H1 (cell line): ENCODE results near the gene KIF26B. TPM values are rescaled to one million over a fixed set of nuclear protein-coding genes. Genes with fewer than 3 reads are reported as not detected.

Source experiments
- CTCF ChIA-PET: fragments of 300-600 bp; sonication (Branson Sonifier 250); formaldehyde crosslinking; loops from one replicate; lab custom pipeline; 2021; ENCODE audit not compliant: partially characterized antibody; lab: Charles Lee
- POLR2A ChIA-PET: fragments of 300-600 bp; sonication (Branson Sonifier 250); formaldehyde crosslinking; loops from one replicate; lab custom pipeline; 2021; ENCODE audit warnings: inconsistent platforms; ENCODE audit not compliant: partially characterized antibody; lab: Charles Lee
- DNase-seq, 2 experiments: peaks; one replicate each; pipeline versions ENCODE4 v3.0.0 to v3.0.0-alpha.2; 2010 to 2022; ENCODE audit warnings: low spot score in 2 of 2, low read depth in 1 of 2, mixed read lengths in 1 of 2
- FAIRE-seq: peaks from 2 replicates; lab custom pipeline; 2011; peaks lifted over from hg19 to GRCh38; lab: Jason Lieb, UNC
- H2AFZ ChIP-seq: 2 replicates; pipeline ENCODE4 v1.8.1; 2012; ENCODE audit warnings: low read length, inconsistent platforms
- H2AK5ac ChIP-seq: 2 replicates; pipeline ENCODE4 v1.6.1; 2013; ENCODE audit warnings: low read depth, low read length
- H2BK120ac ChIP-seq: replicated peaks from 2 replicates; pipeline ENCODE3; 2013; ENCODE audit warnings: low read depth, low read length, inconsistent platforms
- H2BK12ac ChIP-seq: 2 replicates; pipeline ENCODE4 v1.6.1; 2013; ENCODE audit warnings: low read depth, low read length
- H2BK15ac ChIP-seq: 2 replicates; pipeline ENCODE4 v1.6.1; 2013; ENCODE audit warnings: low read length
- H2BK20ac ChIP-seq: 2 replicates; pipeline ENCODE4 v1.6.1; 2013; ENCODE audit warnings: low read length
- H2BK5ac ChIP-seq: 2 replicates; pipeline ENCODE4 v1.6.1; 2013; ENCODE audit warnings: low read depth, low read length
- H3K14ac ChIP-seq: 2 replicates; pipeline ENCODE4 v1.6.1; 2013; ENCODE audit warnings: inconsistent platforms; ENCODE audit not compliant: insufficient read length
- H3K18ac ChIP-seq: 2 replicates; pipeline ENCODE4 v1.6.1; 2013; ENCODE audit warnings: low read length; ENCODE audit errors: extremely low read depth
- H3K23ac ChIP-seq: 2 replicates; pipeline ENCODE4 v1.6.1; 2013; ENCODE audit warnings: inconsistent platforms; ENCODE audit not compliant: insufficient read length
- H3K23me2 ChIP-seq: 2 replicates; pipeline ENCODE4 v1.6.1; 2013; ENCODE audit warnings: low read depth, low read length
- H3K27ac ChIP-seq: 2 replicates; pipeline ENCODE4 v1.6.1; 2011; ENCODE audit warnings: low read depth, low read length, inconsistent platforms
- H3K27me3 ChIP-seq, 4 experiments: replicated peaks in 1 of 4; 1 replicate in 1 of 4; 2 replicates in 3 of 4; pipeline versions ENCODE4 v1.6.1 to v1.8.1; 2011 to 2013; ENCODE audit warnings: low read length in 3 of 4, mild to moderate bottlenecking in 3 of 4, inconsistent platforms in 2 of 4, mixed read lengths in 2 of 4, moderate library complexity in 1 of 4; ENCODE audit not compliant: control insufficient read depth in 3 of 4, insufficient read depth in 3 of 4; ENCODE audit errors: extremely low read depth in 1 of 4
- H3K36me3 ChIP-seq, 4 experiments: 2 replicates each; pipeline versions ENCODE4 v1.6.1 to v1.8.1; 2011 to 2013; ENCODE audit warnings: mild to moderate bottlenecking in 4 of 4, low read length in 3 of 4, moderate library complexity in 2 of 4, control low read depth in 1 of 4, inconsistent platforms in 1 of 4; ENCODE audit not compliant: insufficient read depth in 4 of 4, control insufficient read depth in 2 of 4
- H3K4ac ChIP-seq: replicated peaks from 2 replicates; pipeline ENCODE3; 2013; ENCODE audit warnings: low read length, low read depth, mixed read lengths, inconsistent platforms; ENCODE audit not compliant: insufficient read length
- H3K4me1 ChIP-seq, 4 experiments: replicated peaks in 1 of 4; 1 replicate in 1 of 4; 2 replicates in 3 of 4; pipeline versions ENCODE4 v1.6.1 to v1.8.1; 2011 to 2013; ENCODE audit warnings: low read length in 3 of 4, inconsistent platforms in 2 of 4, mixed read lengths in 1 of 4; ENCODE audit not compliant: insufficient read depth in 4 of 4, control insufficient read depth in 3 of 4
- H3K4me2 ChIP-seq, 2 experiments: 2 replicates each; pipeline versions ENCODE4 v1.6.1 to v1.8.1; 2011 to 2013; ENCODE audit warnings: low read depth in 2 of 2, low read length in 2 of 2, control low read depth in 1 of 2, inconsistent platforms in 1 of 2, mild to moderate bottlenecking in 1 of 2; ENCODE audit not compliant: insufficient read depth in 1 of 2
- H3K4me3 ChIP-seq, 4 experiments: fragments of 200-600, 300-600 bp in 1 of 4; sonication (generic), shearing (Covaris generic), sonication (Bioruptor Twin) in 1 of 4; 2 replicates each; pipeline versions ENCODE4 v1.5.1 to v1.8.1; 2011 to 2016; ENCODE audit warnings: low read length in 4 of 4, low read depth in 3 of 4, control low read depth in 2 of 4, inconsistent platforms in 2 of 4, mild to moderate bottlenecking in 2 of 4, mixed read lengths in 1 of 4, moderate library complexity in 1 of 4; ENCODE audit not compliant: insufficient read depth in 2 of 4; ENCODE audit errors: extremely low read depth in 1 of 4
- H3K56ac ChIP-seq: replicated peaks from 2 replicates; pipeline ENCODE3; 2013; ENCODE audit warnings: low read depth, mild to moderate bottlenecking, mixed read lengths, low read length, inconsistent platforms; ENCODE audit not compliant: insufficient read length
- H3K79me1 ChIP-seq: 2 replicates; pipeline ENCODE4 v1.6.1; 2013; ENCODE audit warnings: low read depth, low read length, control low read depth
- H3K79me2 ChIP-seq, 2 experiments: 2 replicates each; pipeline versions ENCODE4 v1.6.1 to v1.8.1; 2012 to 2013; ENCODE audit warnings: low read length in 2 of 2, mild to moderate bottlenecking in 2 of 2, inconsistent platforms in 1 of 2; ENCODE audit not compliant: insufficient read depth in 2 of 2, control insufficient read depth in 1 of 2
- H3K9ac ChIP-seq, 4 experiments: replicated peaks in 1 of 4; 1 replicate in 1 of 4; 2 replicates in 3 of 4; pipeline versions ENCODE4 v1.6.1 to v1.8.1; 2011 to 2013; ENCODE audit warnings: low read depth in 3 of 4, low read length in 3 of 4, control low read depth in 2 of 4, mild to moderate bottlenecking in 2 of 4, moderate library complexity in 2 of 4, inconsistent platforms in 1 of 4; ENCODE audit errors: extremely low read depth in 1 of 4
- H3K9me3 ChIP-seq, 2 experiments: 2 replicates each; pipeline versions ENCODE4 v1.6.1 to v1.8.1; 2012 to 2013; ENCODE audit warnings: mild to moderate bottlenecking in 2 of 2, moderate library complexity in 2 of 2, control low read depth in 1 of 2, inconsistent platforms in 1 of 2, low read depth in 1 of 2, low read length in 1 of 2, mixed read lengths in 1 of 2; ENCODE audit not compliant: insufficient read depth in 2 of 2
- H4K20me1 ChIP-seq, 2 experiments: replicated peaks in 1 of 2; 2 replicates each; pipeline versions ENCODE3 to v1.8.1; 2011 to 2013; ENCODE audit warnings: inconsistent platforms in 2 of 2, low read length in 2 of 2, mild to moderate bottlenecking in 1 of 2; ENCODE audit not compliant: insufficient read depth in 2 of 2, control insufficient read depth in 1 of 2
- H4K5ac ChIP-seq: 2 replicates; pipeline ENCODE4 v1.6.1; 2013; ENCODE audit warnings: low read length, low read depth, mixed read lengths, inconsistent platforms; ENCODE audit not compliant: insufficient read length
- H4K8ac ChIP-seq: 2 replicates; pipeline ENCODE4 v1.8.0; 2013; ENCODE audit warnings: mild to moderate bottlenecking, moderate library complexity, low read length, inconsistent platforms; ENCODE audit not compliant: insufficient read depth; ENCODE audit errors: extremely low read depth
- H4K91ac ChIP-seq: replicated peaks from 2 replicates; pipeline ENCODE3; 2013; ENCODE audit warnings: low read length, mixed read lengths, inconsistent platforms; ENCODE audit not compliant: insufficient read length
- ATF2 ChIP-seq: IDR thresholded peaks from 2 replicates; pipeline ENCODE4 v1.6.1; 2012; ENCODE audit warnings: low read length, inconsistent platforms
- CTBP2 ChIP-seq: IDR thresholded peaks from 2 replicates; pipeline ENCODE4 v1.7.0; 2011; ENCODE audit warnings: borderline replicate concordance, mild to moderate bottlenecking, moderate library complexity, mixed read lengths, low read length; ENCODE audit not compliant: insufficient read depth, insufficient read length
- EGR1 ChIP-seq: IDR thresholded peaks from 2 replicates; pipeline ENCODE4 v1.6.1; 2011; ENCODE audit warnings: low read depth, low read length, borderline replicate concordance
- FOSL1 ChIP-seq: IDR thresholded peaks from 2 replicates; pipeline ENCODE4 v1.6.1; 2011; ENCODE audit warnings: mild to moderate bottlenecking, low read depth, low read length, moderate library complexity; ENCODE audit not compliant: insufficient read depth
- JUN ChIP-seq: IDR thresholded peaks from 2 replicates; pipeline ENCODE4 v1.6.1; 2011; ENCODE audit warnings: low read depth, mild to moderate bottlenecking, improper control_type of control experiment, low read length
- MAX ChIP-seq: IDR thresholded peaks from 2 replicates; pipeline ENCODE4 v1.6.1; 2012; ENCODE audit warnings: inconsistent platforms
- POLR2AphosphoS5 ChIP-seq: IDR thresholded peaks from 2 replicates; pipeline ENCODE4 v1.6.1; 2011; ENCODE audit warnings: low read depth, low read length
- RXRA ChIP-seq: IDR thresholded peaks from 2 replicates; pipeline ENCODE4 v1.6.1; 2011; ENCODE audit warnings: low read depth, mild to moderate bottlenecking, low read length, moderate library complexity; ENCODE audit not compliant: insufficient read depth
- SIN3A ChIP-seq, 2 experiments: IDR thresholded peaks in 1 of 2; conservative IDR thresholded peaks in 1 of 2; 2 replicates each; pipeline ENCODE4 v1.6.1; 2011 to 2012; ENCODE audit warnings: low read length in 2 of 2, improper control_type of control experiment in 1 of 2, low read depth in 1 of 2, mild to moderate bottlenecking in 1 of 2
- SP1 ChIP-seq: IDR thresholded peaks from 2 replicates; pipeline ENCODE4 v1.6.1; 2011; ENCODE audit warnings: low read depth, low read length
- TAF7 ChIP-seq: optimal IDR thresholded peaks from 2 replicates; pipeline ENCODE3; 2011; ENCODE audit warnings: low read depth, mild to moderate bottlenecking, inconsistent platforms, low read length, moderate library complexity, borderline replicate concordance
- YY1 ChIP-seq: IDR thresholded peaks from 2 replicates; pipeline ENCODE4 v1.6.1; 2011; ENCODE audit warnings: low read depth, mild to moderate bottlenecking, low read length
- WGBS, 2 experiments: shearing (Covaris generic) in 1 of 2; methylation state at CpG; one replicate each; pipeline versions ENCODE4 v1.1.6 to v1.1.7; 2013 to 2015; ENCODE audit warnings: low lambda C conversion rate in 2 of 2, mixed read lengths in 2 of 2, inconsistent platforms in 1 of 2, low coverage in 1 of 2, missing lambda C conversion rate in 1 of 2; ENCODE audit not compliant: insufficient replicate concordance in 2 of 2, insufficient coverage in 1 of 2, insufficient read length in 1 of 2; ENCODE audit errors: extremely low coverage in 1 of 2, missing lambda C conversion rate in 1 of 2; 5-methylcytosine and 5-hydroxymethylcytosine counted together
- polyA plus RNA-seq, 7 experiments: library from polyadenylated mRNA; depleted of rRNA in 3 of 7; stranded (reverse) in 5 of 7; unstranded in 2 of 7; fragments of >200 nt in 5 of 7; fragments of 200-250 nt in 2 of 7; gene quantifications; 1 replicate in 5 of 7; 2 replicates in 1 of 7; 4 replicates in 1 of 7; pipeline versions ENCODE4 v1.2.1 to v1.2.3, GENCODE V29; 2011 to 2013; ENCODE audit warnings: missing spikeins in 2 of 7, mixed read lengths in 2 of 7
- total RNA-seq: library from RNA; stranded (reverse); fragmentation: NEBNext Ultra II Directional; extraction: Animal tissue kit (Norgen Biotek cat#: 25700); gene quantifications from 2 replicates; pipeline ENCODE4 v1.2.1, GENCODE V29; 2021

The KIF26B gene
- total and polyA plus RNA-seq, 2 of the 8 experiments (the other 6 are each of a cell fraction or from before 2014, with no cell fraction given), result 0.06 to 0.28 TPM

GRCh38 chr1:245419989-245420388 is 265.2 kb downstream of the KIF26B start:
- no peak for DNase-seq
- H3K27me3 ChIP-seq, result no peaks in the 10 kb centered on the region; a peak in 1 of 7 replicates
- POLR2A ChIA-PET, result interaction anchor here (0.7 kb wide), 1 partner anchor 364 kb away, joined by 3 read pairs; no protein-coding TSS in a partner anchor
- TF ChIP-seq POLR2AphosphoS5 (no peak), ATF2 (no peak), JUN (no peak), TAF7 (no peak), FOSL1 (no peak), MAX (no peak), SIN3A (conservative IDR thresholded peaks at IDR 0.05 in 1 of 2, IDR thresholded peaks at IDR 0.05 in 1 of 2; ENCODE audit: low read depth in 1 of 2, low read length in 2 of 2) (no peak), RXRA (no peak), YY1 (no peak), CTBP2 (no peak), SP1 (no peak), EGR1 (no peak)

More at GRCh38 chr1:245419989-245420388, 265.2 kb downstream of the KIF26B start:
- no peak overlapping the region for H4K8ac ChIP-seq
- H3K79me1 ChIP-seq, result no peaks in the 10 kb centered on the region
- no peak overlapping the region for H2AFZ ChIP-seq
- H3K4me2 ChIP-seq, result no peak overlapping the region
- no peak overlapping the region for H2BK15ac ChIP-seq
- no peak overlapping the region for H4K91ac ChIP-seq
- H3K23me2 ChIP-seq, result no peaks in the 10 kb centered on the region
- H4K5ac ChIP-seq, result no peak overlapping the region
- H3K79me2 ChIP-seq, result no peaks in the 10 kb centered on the region
- no peak overlapping the region for H2BK12ac ChIP-seq
- no peak overlapping the region for H3K9ac ChIP-seq
- WGBS, 2 experiments, result 86% methylated on average over 7 of the region's 7 CpGs; no CpG with 5 or more reads in 1 of the 2 experiments
- no peak overlapping the region for H3K56ac ChIP-seq
- no peak for FAIRE-seq
- no peak overlapping the region for H2BK20ac ChIP-seq
- H2BK5ac ChIP-seq, result no peak overlapping the region
- no peak overlapping the region for H3K27ac ChIP-seq
- H3K9me3 ChIP-seq, result no peaks in the 10 kb centered on the region
- H3K4me3 ChIP-seq, result no peak overlapping the region
- H2BK120ac ChIP-seq, result no peak overlapping the region
- no peak overlapping the region for H3K23ac ChIP-seq
- no peaks in the 10 kb centered on the region; a peak in 1 of 7 replicates for H3K4me1 ChIP-seq
- no peak overlapping the region for H3K4ac ChIP-seq
- no peaks in the 10 kb centered on the region for H4K20me1 ChIP-seq
- CTCF ChIA-PET, result interaction anchor here (0.7 to 1.5 kb wide), 3 partner anchors 36 to 267 kb away, joined by 3 to 4 read pairs (median 3); no protein-coding TSS in a partner anchor
- H3K36me3 ChIP-seq, result no peaks in the 10 kb centered on the region
- no peak overlapping the region for H2AK5ac ChIP-seq
- H3K14ac ChIP-seq, result no peak overlapping the region
- no peak overlapping the region for H3K18ac ChIP-seq
